Right kidney (tissue), 1 donor: ENCODE results near the gene RELT.

Experiments
- DNase-seq: peaks from one replicate; pipeline ENCODE4 v3.0.0-alpha.2; 2016

The RELT gene

DNA sequence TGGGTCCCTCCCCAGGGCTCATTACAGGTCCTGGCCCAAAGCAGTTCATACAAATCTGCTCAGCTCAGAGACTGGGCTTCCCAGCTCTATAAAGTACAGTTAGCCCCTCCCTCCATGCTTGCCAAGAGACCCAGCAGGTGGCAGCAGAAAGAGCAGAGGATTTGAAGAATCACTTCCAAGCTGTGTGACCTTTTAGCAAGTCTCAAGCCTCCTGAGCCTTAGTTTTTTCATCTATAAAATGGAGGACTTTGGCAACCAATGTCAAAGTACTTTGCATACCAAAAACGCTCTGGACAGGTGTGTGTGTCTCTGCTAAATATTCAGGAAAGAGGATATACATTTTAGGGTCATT is 26.6 kb downstream of the RELT start:
- DNase-seq, result no peak

DNA sequence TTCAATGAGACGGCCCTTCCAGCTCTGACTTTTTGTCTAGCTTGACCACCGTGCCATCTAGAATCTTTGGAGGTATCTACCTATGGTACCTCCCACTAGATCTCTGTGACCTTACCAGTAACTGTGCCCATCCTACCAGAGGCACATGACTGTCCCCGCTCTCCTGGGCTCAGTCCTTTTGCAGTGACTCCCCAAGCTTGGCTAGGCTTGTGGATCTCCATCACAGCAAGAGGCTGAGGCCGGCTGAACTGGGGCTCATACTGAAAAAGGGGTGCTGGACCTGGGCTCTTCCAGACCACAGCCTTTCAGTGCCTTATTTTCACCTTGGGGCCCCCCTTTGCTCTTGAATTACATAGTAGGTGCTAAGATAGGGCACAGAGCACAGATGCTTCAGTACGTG is 27.3 kb downstream of the RELT start:
- DNase-seq, result no peak

DNA sequence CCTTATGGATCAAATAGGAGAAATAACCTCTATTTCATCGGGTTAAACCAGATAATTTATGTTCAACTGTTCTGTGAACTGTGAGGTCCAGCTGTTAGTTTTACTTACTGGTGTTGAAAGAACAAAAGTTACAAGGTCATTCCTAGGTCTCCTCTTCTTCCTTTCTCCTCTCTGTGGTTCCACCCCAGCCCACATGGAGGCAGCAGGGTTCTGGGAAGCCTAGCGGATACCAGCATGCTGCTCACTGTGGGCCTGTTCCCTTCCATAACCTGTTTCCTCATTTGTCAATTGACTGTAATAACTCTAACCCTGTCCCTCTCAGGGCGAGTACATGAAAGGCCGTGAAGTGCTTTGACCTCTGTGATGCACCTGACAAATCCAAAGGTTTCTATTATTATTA is 27.8 kb downstream of the RELT start:
- peak; percentile 38 for DNase-seq

DNA sequence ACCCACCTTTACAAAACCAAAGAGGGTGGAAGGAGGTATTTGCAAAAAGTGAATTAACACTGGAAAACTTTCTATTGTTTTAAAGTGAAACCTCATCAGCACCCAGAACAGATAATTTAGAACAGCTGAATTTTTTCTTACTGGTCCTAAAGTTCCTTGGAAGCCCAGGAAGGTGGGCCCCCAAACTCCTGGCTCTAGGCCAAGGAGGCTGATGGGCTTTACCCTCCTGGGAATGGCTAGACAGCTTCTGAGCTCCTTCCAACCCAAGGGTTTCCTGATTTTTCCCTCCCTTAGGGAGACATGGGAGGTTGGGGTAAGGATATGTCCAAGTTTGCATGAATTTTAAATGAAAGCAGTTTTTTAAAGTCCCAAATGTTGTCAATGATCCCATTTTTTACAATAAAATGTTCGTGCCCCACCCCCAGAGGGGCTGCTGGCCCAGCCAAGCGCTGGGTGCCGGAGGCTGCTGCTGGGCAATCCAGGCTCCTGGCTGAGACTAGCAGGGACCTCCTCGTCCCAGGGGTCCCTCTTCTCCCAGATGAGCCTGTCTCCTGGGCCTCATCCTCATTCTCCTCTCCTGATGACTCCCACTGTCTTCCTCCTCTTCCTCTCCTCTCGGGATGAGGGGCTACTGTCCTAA is 28.4 kb downstream of the RELT start:
- no peak for DNase-seq

DNA sequence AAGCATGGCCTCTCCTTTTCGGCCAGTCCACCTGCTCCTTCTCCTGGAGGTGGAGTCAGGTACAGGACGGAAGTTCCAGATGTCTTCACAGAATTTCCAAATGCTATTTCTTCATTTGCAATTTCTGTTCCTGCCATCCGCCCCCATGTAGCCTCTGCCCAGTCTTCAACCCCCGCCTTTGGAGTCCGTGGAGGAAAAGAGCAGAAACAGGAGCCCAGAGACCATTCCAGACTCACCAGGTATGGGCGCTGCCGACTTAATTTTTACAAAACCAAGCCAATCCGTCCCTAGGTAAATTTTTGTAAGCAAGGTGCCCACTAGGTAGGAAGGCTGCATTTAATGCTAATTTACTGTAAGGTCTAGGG is 28.9 kb downstream of the RELT start:
- no peak for DNase-seq

DNA sequence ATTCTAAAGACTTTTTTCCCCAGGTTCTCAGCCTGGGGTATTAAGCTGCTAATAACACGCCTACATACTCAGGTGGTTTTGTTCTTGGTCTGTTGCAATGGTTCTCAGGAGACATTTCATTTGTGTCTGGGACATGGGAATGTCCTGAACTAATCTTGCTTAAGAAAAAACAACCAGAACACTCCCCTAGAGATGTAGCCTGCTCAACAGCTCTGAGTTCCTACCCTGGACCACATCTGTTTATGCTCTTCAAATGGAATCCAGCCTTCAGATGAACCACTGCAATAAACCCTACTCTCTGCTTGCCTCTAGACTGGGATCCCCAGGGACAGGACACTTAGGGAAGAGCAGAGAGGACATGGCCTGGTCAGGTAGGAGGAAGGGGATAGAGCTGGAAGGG is 29.9 kb downstream of the RELT start:
- DNase-seq, result no peak

DNA sequence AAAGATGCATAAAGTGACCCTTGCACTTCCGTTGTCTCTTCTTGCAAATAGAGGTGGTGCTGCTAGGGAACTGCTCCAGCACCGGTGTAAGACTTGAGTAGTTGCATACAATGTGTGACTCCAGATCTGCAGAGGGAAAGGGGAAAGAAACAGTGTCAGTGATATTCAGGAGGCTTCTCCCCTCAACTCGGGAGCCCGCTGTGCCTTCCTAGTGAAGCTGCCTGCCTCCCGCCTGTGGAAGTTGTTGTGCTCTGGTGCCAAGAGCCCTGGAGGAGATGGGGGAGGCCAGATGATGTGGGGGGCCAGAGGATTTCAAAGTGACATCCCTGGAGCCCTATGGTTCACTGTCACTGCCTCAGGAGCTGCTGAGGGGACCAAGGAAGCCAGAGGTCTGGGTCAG is 30.4 kb downstream of the RELT start:
- DNase-seq, result no peak

DNA sequence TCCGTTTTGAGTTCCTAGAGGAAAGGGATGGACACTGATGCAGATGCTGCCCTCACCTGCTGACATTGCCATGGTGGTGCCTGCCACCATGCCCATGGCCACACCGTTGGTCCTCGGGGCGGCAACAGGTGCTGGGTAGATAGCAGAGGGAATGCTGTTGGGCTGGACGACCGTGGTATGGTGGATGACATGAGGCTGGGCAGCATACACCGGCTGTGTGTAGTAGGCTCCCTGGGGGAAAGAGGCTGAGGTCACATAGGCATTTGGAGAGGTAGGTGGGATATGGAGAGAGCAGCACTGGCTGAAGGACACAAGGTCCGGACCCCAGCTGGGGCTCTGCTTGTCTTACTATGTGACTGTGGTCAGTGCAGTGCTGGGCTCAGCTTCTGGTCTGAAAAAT is 33.2 kb downstream of the RELT start:
- no peak for DNase-seq

DNA sequence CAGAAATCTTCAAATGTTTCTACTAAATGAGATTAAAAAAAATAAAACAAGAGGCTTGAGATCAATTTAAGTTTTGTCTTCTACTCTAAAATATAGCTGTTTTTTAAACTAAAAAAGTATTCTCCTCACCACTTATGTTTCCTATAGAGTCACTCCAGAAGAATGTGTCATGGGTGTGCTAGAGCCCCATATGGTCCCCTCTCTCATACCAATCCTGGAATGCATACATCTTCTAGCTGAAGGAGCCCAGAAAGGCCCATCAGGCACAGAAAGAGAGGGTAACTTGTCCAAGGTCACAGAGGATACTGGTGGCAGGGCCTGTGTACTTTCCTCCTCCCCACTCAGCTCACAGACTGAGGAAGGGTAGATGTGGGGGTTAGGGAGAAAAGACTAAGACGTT is 34.4 kb downstream of the RELT start:
- DNase-seq, result no peak

DNA sequence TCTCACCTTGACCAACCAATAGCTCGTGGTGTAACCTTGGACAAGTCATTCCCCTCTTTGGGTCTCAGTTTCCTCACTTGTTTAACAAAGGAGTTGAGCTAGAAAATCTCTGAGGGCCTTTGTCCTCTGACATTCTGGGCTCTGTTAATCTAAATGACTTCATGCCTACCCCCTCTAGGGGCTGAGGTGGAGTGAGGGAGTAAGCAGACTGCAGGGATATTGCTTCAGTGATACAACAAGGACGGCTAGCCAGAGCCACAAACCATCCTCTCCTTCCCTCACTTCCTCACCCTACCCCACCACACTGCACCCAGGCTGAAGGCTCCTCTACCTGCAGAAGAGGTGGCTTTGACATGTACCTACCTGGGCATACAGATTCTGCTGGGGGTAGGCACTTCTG is 34.8 kb downstream of the RELT start:
- no peak for DNase-seq

DNA sequence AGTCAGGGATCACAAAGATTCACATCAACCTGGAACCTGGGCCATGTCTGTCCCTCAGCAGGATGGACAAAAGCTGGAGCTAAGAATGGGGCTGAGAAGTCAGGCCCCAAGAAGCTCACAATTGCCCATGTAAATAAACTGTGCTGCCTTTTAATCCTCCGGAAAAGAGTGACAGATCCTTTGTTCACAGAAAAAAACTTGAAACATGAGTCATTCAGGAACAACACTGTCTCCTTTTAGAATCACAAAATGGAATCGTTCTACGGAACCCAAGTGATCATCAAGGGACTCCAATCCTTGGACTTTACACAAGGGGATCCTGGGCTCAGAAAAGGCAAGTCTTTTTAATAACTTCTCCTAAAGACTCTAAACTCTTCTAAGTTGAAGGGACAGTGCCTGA is 36.1 kb downstream of the RELT start:
- DNase-seq, result no peak

DNA sequence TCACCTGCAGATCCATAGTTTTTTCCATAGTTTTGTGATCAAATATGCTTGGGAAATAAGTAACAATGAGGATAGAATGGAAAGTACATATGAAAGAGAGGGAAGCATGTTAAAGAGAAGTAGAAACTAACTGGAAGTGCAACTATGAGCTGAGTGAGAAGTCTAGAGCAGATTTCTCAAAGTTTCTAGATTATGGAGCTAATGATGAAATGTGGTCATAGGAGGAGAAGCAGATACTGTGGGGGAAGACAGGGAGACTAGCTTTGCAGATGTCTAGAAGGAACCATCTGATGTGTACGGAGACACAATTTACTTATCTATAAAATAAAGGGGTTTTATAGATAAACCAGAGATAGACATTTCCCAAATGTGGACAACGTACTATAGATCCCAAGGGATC is 37.1 kb downstream of the RELT start:
- DNase-seq, result no peak

DNA sequence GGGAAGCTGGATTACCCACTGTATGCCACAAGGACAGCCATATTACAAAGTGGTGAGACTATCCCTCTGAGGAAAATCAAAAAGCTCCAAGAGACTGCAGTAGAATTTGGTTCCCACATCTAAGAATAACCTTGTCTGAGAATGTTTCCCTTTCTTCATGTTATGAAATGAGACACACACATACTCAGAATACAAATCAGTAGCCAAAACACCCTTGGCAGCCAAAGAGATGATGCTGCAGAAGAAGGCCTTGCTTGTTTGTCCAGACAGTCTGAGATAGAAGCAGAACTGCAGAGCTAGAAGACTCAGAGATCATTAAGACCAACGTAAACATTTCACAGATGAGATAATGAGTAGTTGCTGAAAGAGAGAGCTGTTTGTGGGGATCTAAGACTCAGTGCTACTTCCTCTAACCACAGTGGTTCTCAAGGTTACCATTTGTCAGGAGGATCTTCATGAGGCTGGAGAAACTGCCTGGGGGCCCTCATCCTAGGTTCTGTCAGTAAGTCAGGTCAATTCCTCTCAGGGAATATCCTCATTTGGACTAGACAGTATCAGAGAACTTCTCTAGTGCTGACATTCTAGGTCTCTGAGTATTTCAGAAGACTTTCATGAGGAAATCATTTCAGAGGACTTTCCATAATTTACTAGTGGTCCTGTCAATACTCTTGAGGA is 38.9 kb downstream of the RELT start:
- no peak for DNase-seq

DNA sequence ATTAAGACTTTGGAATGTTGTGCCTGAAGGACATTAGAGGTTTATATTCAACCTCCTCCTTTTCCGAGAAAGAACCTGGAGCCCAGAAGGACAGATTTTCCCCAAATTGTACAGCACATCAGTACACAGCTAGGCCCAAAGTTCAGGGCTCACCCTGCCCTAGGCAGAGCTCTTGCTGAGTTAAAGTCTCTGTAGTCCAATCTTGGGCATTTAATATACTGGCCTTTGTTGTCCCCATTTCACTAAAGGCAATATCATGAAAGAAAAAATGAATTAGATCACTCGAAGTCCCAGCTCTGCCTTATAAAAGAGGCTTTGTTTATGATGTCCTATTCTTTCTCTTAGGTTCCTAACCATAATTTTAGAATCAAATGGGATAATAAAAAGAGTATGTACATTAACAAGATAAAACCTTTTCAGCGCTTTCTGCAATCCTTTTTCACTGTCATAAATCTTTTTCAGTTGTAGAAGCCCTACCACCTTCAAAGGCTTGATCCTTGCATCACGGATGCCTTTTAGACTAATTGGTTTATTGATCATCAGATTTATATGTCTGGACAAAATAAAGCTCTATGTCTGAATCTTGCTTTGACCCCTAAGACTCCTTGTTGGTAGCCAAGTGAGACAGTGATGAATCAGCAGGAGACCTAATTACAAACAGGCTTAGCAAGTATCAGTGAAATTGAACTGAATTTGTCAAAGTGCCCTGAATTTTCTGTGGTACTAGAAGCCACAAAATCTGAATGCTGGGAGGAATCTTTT is 39.8 kb downstream of the RELT start:
- DNase-seq, result no peak

DNA sequence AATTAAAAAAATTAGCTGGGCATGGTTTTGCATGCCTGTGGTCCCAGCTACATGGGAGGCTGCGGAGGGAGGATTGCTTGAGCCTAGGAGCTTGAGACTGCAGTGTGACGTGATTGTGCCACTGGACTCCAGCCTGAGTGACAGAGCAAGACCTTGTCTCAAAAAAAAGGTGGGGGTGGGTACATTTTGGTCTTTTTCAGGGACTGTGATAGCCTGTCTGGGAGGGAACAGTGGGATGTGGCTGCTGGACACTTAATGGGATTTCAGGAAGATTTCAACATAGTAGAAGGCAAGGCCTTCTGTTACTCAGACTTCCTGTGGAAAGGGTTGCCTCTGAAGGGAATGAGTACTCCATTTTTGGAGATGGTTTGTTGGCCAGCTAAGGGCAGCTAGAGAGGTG is 40.6 kb downstream of the RELT start:
- DNase-seq, result no peak

DNA sequence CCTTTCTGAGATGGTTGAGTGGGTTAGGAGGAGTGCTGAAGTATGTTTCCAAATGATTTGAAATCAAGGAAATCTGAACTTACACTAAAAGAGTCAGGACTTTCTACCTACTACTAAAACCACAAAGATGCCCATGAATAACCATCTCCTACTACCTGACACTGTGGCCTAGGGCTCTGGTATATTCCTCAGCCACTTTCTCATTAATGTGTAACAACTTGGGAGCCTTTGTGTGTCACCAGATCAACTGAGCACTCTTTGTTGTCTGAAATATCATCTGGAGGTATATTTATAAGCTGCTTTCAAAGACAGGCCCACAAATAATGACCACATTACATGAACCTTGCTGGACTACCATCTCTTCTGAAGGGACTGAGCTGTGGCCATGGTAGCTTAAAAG is 43.9 kb downstream of the RELT start:
- no peak for DNase-seq

DNA sequence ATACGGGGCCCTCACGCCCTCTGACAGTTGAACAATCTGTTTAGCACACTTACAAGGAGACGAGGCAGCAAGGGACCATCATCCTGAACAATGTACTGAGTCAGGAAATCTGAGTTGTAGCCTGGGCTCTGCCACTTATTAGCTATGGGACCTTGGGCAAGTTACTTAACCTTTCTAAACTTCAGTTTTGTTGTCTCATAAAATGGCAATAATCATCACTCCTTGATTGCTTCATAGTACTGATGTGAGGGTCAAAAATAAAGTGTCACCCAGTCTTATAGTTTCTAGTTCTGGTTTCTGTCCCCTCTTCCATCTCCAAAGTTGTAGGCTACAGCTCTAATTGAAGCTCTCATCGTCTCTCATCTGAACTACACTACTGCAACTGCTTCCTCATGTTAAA is 46.7 kb downstream of the RELT start:
- no peak for DNase-seq

DNA sequence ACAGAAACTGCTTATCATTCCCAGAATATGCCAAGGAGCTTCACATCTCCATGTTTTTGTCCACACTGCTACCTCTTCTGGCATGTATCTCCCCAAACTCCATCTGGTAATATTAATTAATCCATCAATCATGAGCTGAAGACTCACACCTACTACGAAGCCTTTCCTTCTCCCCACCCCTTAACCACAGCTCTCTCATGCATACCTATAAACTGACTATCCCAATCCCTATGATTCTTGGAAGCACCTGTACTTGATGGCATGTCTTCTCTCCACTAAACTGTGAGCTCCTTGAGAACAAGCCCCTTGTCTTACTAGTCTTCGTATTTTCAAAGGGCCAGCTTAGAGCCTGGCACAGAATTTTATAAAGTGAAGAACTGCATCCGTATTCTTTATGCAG is 47.3 kb downstream of the RELT start:
- no peak for DNase-seq

DNA sequence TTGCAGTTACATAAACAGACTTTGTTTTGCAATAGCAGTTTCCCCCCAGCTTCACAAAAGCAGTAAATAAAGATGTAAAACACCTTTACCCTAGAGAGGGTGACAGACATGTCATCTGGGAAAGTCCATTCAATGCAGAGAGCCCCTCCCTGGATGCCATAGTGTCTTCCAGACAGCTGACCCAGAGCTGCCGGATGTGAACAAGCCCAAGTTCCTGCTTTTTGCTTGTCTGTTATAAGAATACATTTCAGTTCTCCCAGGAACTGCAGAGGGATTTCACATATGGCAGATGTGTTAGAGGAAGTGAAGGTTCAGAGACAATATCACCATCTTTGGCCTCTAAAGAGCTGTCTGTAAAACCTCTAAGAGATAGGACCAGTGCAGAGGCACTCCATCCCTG is 48.9 kb downstream of the RELT start:
- DNase-seq, result no peak

DNA sequence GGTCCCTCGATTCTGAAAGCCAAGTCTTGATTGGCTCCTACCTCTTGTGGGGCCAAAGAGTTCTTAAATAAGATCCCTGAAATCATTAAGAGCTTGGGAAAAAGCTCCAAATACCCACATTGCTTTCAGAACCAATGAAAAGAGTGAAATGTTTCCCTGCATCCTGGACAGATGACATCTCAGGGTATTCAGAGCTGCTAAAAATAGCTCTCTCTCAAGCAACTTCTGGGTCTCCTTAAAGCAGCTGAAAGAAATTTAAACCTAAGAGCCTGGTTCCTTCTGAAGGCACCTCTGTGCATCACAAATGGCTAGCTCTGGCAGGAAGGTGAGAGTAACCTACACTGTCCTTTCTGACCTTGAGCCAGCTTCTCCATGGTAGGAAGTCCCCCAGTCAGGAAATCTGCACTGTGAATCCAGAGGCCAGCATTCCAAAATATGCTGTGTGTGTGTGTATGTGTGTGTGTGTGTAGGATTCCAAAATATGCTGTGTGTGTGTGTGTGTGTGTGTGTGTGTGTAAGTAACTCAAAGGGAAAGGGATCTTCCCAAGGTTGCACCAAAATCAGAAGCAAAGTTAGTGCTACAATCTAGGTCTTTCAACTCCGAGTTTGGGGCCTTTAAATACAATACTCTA is 50.1 kb downstream of the RELT start:
- peak; percentile 16 for DNase-seq

DNA sequence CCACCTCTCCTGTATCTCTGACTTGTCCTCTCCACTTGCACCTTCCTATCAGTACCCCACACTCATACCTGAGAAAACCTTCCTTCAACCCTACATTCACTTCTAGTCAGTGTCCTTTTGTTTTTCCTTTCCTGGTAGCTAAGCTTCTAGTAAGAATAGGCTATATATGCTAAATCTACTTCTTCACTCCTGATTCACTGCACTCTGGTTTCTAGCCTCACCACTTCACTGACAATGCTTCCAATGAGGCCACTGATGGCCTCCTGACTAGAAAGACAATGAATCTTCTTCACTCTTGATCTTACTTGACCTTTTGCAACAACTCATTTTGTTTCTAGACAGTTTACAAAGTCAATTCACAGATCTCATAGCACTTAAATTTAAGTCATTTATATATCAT is 52.0 kb downstream of the RELT start:
- no peak for DNase-seq

DNA sequence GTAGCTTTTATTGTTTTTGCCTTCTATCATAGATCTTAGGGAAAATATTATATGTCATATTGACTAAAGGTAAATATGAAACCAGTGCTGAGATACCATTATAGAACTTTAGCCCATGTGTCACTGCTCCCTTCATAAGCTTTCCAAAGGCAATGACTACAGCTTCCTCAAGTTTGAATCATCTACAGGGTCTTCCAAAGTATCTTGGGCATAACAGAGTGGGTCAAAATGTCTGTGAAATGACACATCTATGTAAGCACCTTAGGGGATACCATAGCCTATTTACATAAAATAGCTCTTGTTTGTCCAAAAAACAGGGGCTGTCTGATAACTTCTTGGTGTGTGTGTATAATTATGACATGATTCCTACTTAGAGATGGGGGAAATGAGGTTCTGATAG is 52.5 kb downstream of the RELT start:
- DNase-seq, result no peak

DNA sequence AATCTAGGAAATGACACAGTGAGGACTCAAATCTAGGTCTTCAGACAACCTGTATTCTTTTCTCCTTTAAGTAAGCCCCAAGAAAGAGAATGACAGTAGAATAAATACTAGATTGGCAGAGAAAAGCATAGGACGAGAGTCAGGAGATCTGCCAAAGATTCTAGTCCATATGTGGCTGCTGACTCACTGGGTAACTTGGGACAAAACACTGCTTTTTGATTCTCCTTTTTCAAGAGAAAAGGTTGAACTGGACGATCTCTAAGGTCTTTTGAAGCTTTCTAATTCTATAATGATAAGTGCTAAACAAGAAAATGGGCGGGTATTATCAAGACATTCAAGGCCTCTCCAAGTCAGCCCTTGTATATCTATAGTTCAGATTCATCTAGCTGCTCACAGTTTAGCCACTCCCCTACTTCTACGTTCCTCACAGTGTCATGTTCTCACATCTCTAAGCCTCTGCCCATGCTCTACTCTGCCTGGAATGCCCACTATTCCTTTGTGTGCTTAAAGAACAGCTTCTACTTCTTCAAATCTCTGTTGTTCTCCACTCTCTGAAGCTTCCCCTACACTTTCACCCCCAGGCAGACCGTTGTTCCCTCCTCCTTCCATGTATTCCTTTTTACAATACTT is 53.0 kb downstream of the RELT start:
- no peak for DNase-seq
